ENCODE results near the gene CBX4. TPM values are rescaled to one million over a fixed set of nuclear protein-coding genes. Genes with fewer than 3 reads are reported as not detected.

CBX4 gene
- total RNA-seq, 1 experiment from 2014 or later = 6.2 TPM

GRCh38 chr17:79785900-79786810 is 53.1 kb downstream of the CBX4 start:
- H3K79me1 ChIP-seq (ENCODE audit: insufficient read depth, low read depth, low read length, poor library complexity, severe bottlenecking) = no peaks in the 10 kb centered on the region
- TF ChIP-seq, protein P1, sequence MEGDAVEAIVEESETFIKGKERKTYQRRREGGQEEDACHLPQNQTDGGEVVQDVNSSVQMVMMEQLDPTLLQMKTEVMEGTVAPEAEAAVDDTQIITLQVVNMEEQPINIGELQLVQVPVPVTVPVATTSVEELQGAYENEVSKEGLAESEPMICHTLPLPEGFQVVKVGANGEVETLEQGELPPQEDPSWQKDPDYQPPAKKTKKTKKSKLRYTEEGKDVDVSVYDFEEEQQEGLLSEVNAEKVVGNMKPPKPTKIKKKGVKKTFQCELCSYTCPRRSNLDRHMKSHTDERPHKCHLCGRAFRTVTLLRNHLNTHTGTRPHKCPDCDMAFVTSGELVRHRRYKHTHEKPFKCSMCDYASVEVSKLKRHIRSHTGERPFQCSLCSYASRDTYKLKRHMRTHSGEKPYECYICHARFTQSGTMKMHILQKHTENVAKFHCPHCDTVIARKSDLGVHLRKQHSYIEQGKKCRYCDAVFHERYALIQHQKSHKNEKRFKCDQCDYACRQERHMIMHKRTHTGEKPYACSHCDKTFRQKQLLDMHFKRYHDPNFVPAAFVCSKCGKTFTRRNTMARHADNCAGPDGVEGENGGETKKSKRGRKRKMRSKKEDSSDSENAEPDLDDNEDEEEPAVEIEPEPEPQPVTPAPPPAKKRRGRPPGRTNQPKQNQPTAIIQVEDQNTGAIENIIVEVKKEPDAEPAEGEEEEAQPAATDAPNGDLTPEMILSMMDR (conservative IDR thresholded peaks at IDR 0.05) = no peak
- H4K91ac ChIP-seq (ENCODE audit: insufficient read length, low read depth, low read length) = no peak overlapping the region
- no peak overlapping the region for H3K4me2 ChIP-seq (ENCODE audit: insufficient read depth, insufficient read length, low read length)
- no peak overlapping the region for H4K5ac ChIP-seq (ENCODE audit: insufficient read length, low read depth, low read length)
- no peak overlapping the region for H2BK20ac ChIP-seq (ENCODE audit: low read depth, low read length, poor library complexity, severe bottlenecking)
- Mint-ChIP-seq H3K27me3 (ENCODE audit: low read depth) (peaks cover 55% of the 10 kb centered on the region), H3K4me1 (peaks cover 30 to 41% of the 10 kb centered on the region in 2 experiments), H3K27ac (no peak overlapping the region), H3K4me3 (no peak overlapping the region), H3K36me3 (ENCODE audit: insufficient read depth in 1 of 3, low read depth in 3 of 3) (peaks cover 25 to 45% (median 40%) of the 10 kb centered on the region in 3 experiments), H3K9me3 (no peaks in the 10 kb centered on the region)
- no peaks in the 10 kb centered on the region for H3K23me2 ChIP-seq (ENCODE audit: insufficient read length, low read depth, low read length, poor library complexity, severe bottlenecking)
- H3K9ac ChIP-seq (ENCODE audit: extremely low read depth, insufficient read length, low read length) = no peak overlapping the region
- no peak overlapping the region for H2BK15ac ChIP-seq (ENCODE audit: low read depth, low read length)
- WGBS (ENCODE audit: extremely low coverage, insufficient read length, low lambda C conversion rate) = no CpG with 5 or more reads among the region's 15 CpGs
- H3K27ac ChIP-seq (ENCODE audit: insufficient read length, low read depth, low read length) = no peak overlapping the region
- H2AK5ac ChIP-seq (ENCODE audit: insufficient read length, low read length) = no peak overlapping the region
- no peak overlapping the region for H3K4ac ChIP-seq (ENCODE audit: low read depth, low read length)
- no peak overlapping the region for H2BK120ac ChIP-seq (ENCODE audit: low read depth, low read length, poor library complexity, severe bottlenecking)
- H2BK12ac ChIP-seq (ENCODE audit: insufficient read length, low read depth, low read length) = no peak overlapping the region
- H3K23ac ChIP-seq (ENCODE audit: insufficient read length, low read depth, low read length) = no peak overlapping the region
- no peak for DNase-seq
- H4K8ac ChIP-seq (replicated peaks; ENCODE audit: insufficient read length, low read depth, low read length) = no peak overlapping the region
- H4K20me1 ChIP-seq (ENCODE audit: control insufficient read depth, insufficient read depth, insufficient read length) = peaks cover 9% of the 10 kb centered on the region
- no peak overlapping the region for H3K14ac ChIP-seq (ENCODE audit: insufficient read depth, low read length)
- no peak overlapping the region for H3K18ac ChIP-seq (ENCODE audit: insufficient read length, low read depth, low read length)
- no peak overlapping the region for H2AFZ ChIP-seq (ENCODE audit: low read length)
- H3T11ph ChIP-seq (ENCODE audit: low read length) = no peak overlapping the region
- no peaks in the 10 kb centered on the region for H3K9me3 ChIP-seq (ENCODE audit: control insufficient read depth, low read depth, low read length)
- H3K56ac ChIP-seq (ENCODE audit: insufficient read length, low read depth, low read length) = no peak overlapping the region
- H3K4me1 ChIP-seq (ENCODE audit: insufficient read depth, low read length) = peaks cover 8% of the 10 kb centered on the region
- peaks cover 25% of the 10 kb centered on the region for H3K27me3 ChIP-seq (ENCODE audit: insufficient read depth, low read length)
- no peaks in the 10 kb centered on the region for H3K79me2 ChIP-seq (ENCODE audit: insufficient read depth, low read length)
- no peak overlapping the region for H2BK5ac ChIP-seq (ENCODE audit: insufficient read length, low read length)

Data from H9 (cell line).